ENCODE results near the gene C1orf122.

Gene C1orf122

DNA sequence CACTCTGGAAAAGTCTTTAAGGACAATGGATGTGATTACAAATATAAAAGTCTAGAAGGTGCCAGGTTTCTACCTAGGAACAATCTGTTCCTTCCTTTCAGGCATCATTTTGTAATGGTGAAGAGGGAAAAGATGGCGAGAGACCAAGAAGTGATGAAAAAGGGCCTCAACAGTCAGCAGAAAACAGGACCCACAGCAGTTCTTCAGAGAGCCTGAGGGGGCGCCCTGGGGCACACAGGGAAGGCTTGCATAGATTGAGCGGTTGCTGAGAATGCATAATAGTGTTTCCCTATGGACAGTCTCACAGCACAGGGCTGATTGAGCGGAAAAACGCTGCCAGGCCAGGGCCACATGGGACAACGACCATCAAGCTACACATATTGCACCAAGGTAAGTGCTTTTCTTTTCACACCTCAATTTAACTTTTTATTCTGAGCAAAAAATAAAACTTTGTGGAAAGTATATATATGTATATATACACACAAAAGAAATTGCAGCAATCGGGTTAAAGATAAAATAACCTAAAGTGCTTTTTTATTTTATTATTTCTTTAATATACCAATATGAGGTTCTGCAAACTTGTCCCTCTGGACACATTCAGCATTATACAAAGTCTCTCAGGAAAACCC lies 3.6 kb downstream of the C1orf122 start:
- no peaks in the 10 kb centered on the region for H3K27me3 ChIP-seq (ENCODE audit: control insufficient read depth, insufficient read depth, low read length)
- H3K4me3 ChIP-seq (ENCODE audit: low read length): no peak overlapping the region
- H3K4me1 ChIP-seq (ENCODE audit: control insufficient read depth, insufficient read depth, low read length): peaks cover 8% of the 10 kb centered on the region
- no peak overlapping the region for H3K27ac ChIP-seq (ENCODE audit: low read depth, low read length)
- no peak overlapping the region for H3K9ac ChIP-seq (ENCODE audit: low read length)
- peaks cover 12% of the 10 kb centered on the region for H3K36me3 ChIP-seq (ENCODE audit: control insufficient read depth, insufficient read depth, low read length)

- Histone ChIP-seq H3K27me3 (ENCODE audit: control insufficient read depth, insufficient read depth, low read length) (no peaks in the 10 kb centered on the region), H3K4me1 (ENCODE audit: control insufficient read depth, insufficient read depth, low read length) (peaks cover 7% of the 10 kb centered on the region), H3K9ac (ENCODE audit: low read length) (no peak overlapping the region), H3K27ac (ENCODE audit: low read depth, low read length) (no peak overlapping the region), H3K4me3 (ENCODE audit: low read length) (no peak overlapping the region), H3K36me3 (ENCODE audit: control insufficient read depth, insufficient read depth, low read length) (peaks cover 12% of the 10 kb centered on the region)
Observed at GRCh38 chr1:37813529-37814145, 6.0 kb downstream of the C1orf122 start.

- no peak overlapping the region for H3K27ac ChIP-seq (ENCODE audit: low read depth, low read length)
- H3K36me3 ChIP-seq (ENCODE audit: control insufficient read depth, insufficient read depth, low read length): peaks cover 12% of the 10 kb centered on the region
- H3K4me1 ChIP-seq (ENCODE audit: control insufficient read depth, insufficient read depth, low read length): peaks cover 4% of the 10 kb centered on the region
- no peak overlapping the region for H3K4me3 ChIP-seq (ENCODE audit: low read length)
- H3K9ac ChIP-seq (ENCODE audit: low read length): no peak overlapping the region
- H3K27me3 ChIP-seq (ENCODE audit: control insufficient read depth, insufficient read depth, low read length): no peaks in the 10 kb centered on the region
Observed at GRCh38 chr1:37814252-37814651, 6.7 kb downstream of the C1orf122 start.

GRCh38 chr1:37817481-37817880 lies 9.9 kb downstream of the C1orf122 start:
- Histone ChIP-seq H3K27me3 (ENCODE audit: control insufficient read depth, insufficient read depth, low read length) (no peaks in the 10 kb centered on the region), H3K36me3 (ENCODE audit: control insufficient read depth, insufficient read depth, low read length) (peaks cover 25% of the 10 kb centered on the region), H3K27ac (ENCODE audit: low read depth, low read length) (no peak overlapping the region), H3K4me1 (ENCODE audit: control insufficient read depth, insufficient read depth, low read length) (peaks cover 2% of the 10 kb centered on the region), H3K9ac (ENCODE audit: low read length) (no peak overlapping the region), H3K4me3 (ENCODE audit: low read length) (no peak overlapping the region)

DNA sequence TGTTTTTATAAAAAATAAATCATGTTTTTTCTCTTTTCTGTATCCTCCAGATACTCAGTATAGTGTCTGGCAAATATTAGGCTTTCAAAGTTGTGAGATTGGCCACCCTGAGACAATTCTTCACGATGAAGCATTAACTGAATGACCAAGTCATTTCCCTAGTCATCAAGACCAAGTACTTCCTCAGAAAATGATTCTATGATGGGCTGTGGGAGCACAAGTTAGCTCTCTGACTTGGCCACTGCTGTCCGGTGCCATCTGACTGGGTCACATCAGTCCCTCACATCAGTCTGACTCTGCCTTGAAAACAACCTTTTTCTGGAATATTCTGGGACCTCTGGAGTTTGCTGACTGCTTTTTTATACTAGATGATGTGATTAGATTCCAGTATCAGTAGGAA lies 13.9 kb downstream of the C1orf122 start:
- Histone ChIP-seq H3K4me1 (ENCODE audit: control insufficient read depth, insufficient read depth, low read length) (peaks cover 2% of the 10 kb centered on the region), H3K4me3 (ENCODE audit: low read length) (no peak overlapping the region), H3K27me3 (ENCODE audit: control insufficient read depth, insufficient read depth, low read length) (no peaks in the 10 kb centered on the region), H3K36me3 (ENCODE audit: control insufficient read depth, insufficient read depth, low read length) (peaks cover 25% of the 10 kb centered on the region), H3K9ac (ENCODE audit: low read length) (no peak overlapping the region), H3K27ac (ENCODE audit: low read depth, low read length) (no peak overlapping the region)

GRCh38 chr1:37822906-37823815 lies 15.6 kb downstream of the C1orf122 start:
- Histone ChIP-seq H3K4me1 (ENCODE audit: control insufficient read depth, insufficient read depth, low read length) (no peaks in the 10 kb centered on the region), H3K27ac (ENCODE audit: low read depth, low read length) (no peak overlapping the region), H3K4me3 (ENCODE audit: low read length) (no peak overlapping the region), H3K36me3 (ENCODE audit: control insufficient read depth, insufficient read depth, low read length) (peaks cover 23% of the 10 kb centered on the region), H3K9ac (ENCODE audit: low read length) (no peak overlapping the region), H3K27me3 (ENCODE audit: control insufficient read depth, insufficient read depth, low read length) (no peaks in the 10 kb centered on the region)

DNA sequence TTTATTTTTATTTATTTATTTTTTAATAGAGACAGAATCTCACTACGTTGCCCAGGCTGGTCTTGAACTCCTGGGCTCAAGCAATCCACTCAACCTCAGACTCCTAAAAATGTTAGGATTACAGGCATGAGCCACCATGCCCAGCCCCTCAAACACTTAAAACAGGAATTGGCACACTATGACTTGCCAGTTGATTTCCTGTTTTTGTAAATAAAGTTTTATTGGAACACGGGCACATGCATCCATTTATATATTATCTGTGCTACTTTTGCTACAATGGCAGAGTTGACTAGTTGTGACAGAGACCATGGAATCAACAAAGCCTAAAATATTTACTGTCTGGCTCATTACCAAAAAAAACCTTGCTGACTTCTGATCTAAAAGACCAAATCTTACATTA lies 16.4 kb downstream of the C1orf122 start:
- Histone ChIP-seq H3K27me3 (ENCODE audit: control insufficient read depth, insufficient read depth, low read length) (no peaks in the 10 kb centered on the region), H3K36me3 (ENCODE audit: control insufficient read depth, insufficient read depth, low read length) (peaks cover 23% of the 10 kb centered on the region), H3K9ac (ENCODE audit: low read length) (no peak overlapping the region), H3K27ac (ENCODE audit: low read depth, low read length) (no peak overlapping the region), H3K4me3 (ENCODE audit: low read length) (no peak overlapping the region), H3K4me1 (ENCODE audit: control insufficient read depth, insufficient read depth, low read length) (no peaks in the 10 kb centered on the region)

DNA sequence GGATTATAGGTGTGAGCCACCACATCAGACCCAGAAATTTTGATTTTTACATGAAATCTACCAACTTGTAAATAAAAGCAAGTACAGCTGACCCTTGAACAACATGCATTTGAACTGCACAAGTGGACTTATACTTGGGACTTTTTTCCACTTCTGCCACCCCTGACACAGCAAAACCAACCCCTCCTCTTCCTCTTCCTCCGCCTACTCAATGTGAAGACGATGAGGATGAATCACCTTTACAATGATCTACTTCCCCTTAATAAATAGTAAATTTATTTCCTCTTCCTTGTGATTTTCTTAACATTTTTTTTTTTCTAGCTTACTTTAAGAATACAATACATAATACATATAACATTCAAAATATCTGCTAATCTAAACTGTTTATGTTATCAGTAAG lies 17.9 kb downstream of the C1orf122 start:
- Histone ChIP-seq H3K4me1 (ENCODE audit: control insufficient read depth, insufficient read depth, low read length) (no peaks in the 10 kb centered on the region), H3K27ac (ENCODE audit: low read depth, low read length) (no peak overlapping the region), H3K27me3 (ENCODE audit: control insufficient read depth, insufficient read depth, low read length) (no peaks in the 10 kb centered on the region), H3K4me3 (ENCODE audit: low read length) (no peak overlapping the region), H3K9ac (ENCODE audit: low read length) (no peak overlapping the region), H3K36me3 (ENCODE audit: control insufficient read depth, insufficient read depth, low read length) (peaks cover 18% of the 10 kb centered on the region)

GRCh38 chr1:37828410-37829074 lies 21.0 kb downstream of the C1orf122 start:
- Histone ChIP-seq H3K4me3 (ENCODE audit: low read length) (no peak overlapping the region), H3K4me1 (ENCODE audit: control insufficient read depth, insufficient read depth, low read length) (no peaks in the 10 kb centered on the region), H3K27me3 (ENCODE audit: control insufficient read depth, insufficient read depth, low read length) (no peaks in the 10 kb centered on the region), H3K9ac (ENCODE audit: low read length) (no peak overlapping the region), H3K36me3 (ENCODE audit: control insufficient read depth, insufficient read depth, low read length) (peaks cover 15% of the 10 kb centered on the region), H3K27ac (ENCODE audit: low read depth, low read length) (no peak overlapping the region)

DNA sequence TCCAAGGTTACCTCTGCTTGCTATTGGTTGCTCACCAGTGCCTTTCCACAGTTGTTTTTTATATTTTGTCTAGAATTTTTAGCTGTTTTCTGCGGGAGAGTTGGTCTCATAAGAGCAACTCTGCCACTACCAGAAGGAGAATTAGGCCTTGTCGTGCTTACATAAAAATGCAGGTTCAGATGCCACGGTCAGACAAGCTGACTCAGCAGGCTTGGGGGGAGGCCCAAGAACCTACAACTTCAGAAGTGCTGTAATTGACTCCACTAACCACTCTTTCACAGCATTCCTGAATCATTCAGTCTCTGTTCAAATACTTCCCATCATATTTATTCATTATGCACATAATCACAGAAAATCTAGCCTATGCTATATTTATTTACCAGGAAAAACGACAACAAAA lies 23.5 kb downstream of the C1orf122 start:
- Histone ChIP-seq H3K36me3 (ENCODE audit: control insufficient read depth, insufficient read depth, low read length) (peaks cover 26% of the 10 kb centered on the region), H3K9ac (ENCODE audit: low read length) (no peak overlapping the region), H3K27me3 (ENCODE audit: control insufficient read depth, insufficient read depth, low read length) (no peaks in the 10 kb centered on the region), H3K4me1 (ENCODE audit: control insufficient read depth, insufficient read depth, low read length) (no peaks in the 10 kb centered on the region), H3K27ac (ENCODE audit: low read depth, low read length) (no peak overlapping the region), H3K4me3 (ENCODE audit: low read length) (no peak overlapping the region)

GRCh38 chr1:37831809-37832208 lies 24.2 kb downstream of the C1orf122 start:
- H3K9ac ChIP-seq (ENCODE audit: low read length): no peak overlapping the region
- H3K27me3 ChIP-seq (ENCODE audit: control insufficient read depth, insufficient read depth, low read length): no peaks in the 10 kb centered on the region
- no peak overlapping the region for H3K4me3 ChIP-seq (ENCODE audit: low read length)
- no peak overlapping the region for H3K27ac ChIP-seq (ENCODE audit: low read depth, low read length)
- peaks cover 29% of the 10 kb centered on the region for H3K36me3 ChIP-seq (ENCODE audit: control insufficient read depth, insufficient read depth, low read length)
- H3K4me1 ChIP-seq (ENCODE audit: control insufficient read depth, insufficient read depth, low read length): no peaks in the 10 kb centered on the region

DNA sequence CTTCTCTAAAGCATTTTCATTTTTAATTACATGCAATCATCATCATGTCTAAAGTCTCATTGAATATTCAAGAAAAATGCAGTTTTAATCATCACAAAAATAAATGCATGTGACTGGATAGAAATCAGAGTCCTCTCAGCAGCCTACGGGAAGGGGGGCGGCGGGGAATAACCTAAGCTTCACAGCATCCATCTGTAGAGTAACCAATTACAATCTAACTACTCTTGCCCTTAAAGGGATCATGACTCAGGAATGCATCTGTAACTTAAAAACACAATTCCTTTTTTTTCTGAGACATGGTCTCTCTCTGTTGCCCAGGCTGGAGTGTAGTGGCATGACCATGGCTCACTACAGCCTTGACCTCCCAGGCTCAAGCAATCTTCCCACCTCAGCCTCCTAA lies 29.2 kb downstream of the C1orf122 start:
- no peak overlapping the region for H3K4me3 ChIP-seq (ENCODE audit: low read length)
- H3K27ac ChIP-seq (ENCODE audit: low read depth, low read length): no peak overlapping the region
- H3K36me3 ChIP-seq (ENCODE audit: control insufficient read depth, insufficient read depth, low read length): peaks cover 39% of the 10 kb centered on the region
- no peaks in the 10 kb centered on the region for H3K4me1 ChIP-seq (ENCODE audit: control insufficient read depth, insufficient read depth, low read length)
- H3K9ac ChIP-seq (ENCODE audit: low read length): no peak overlapping the region
- H3K27me3 ChIP-seq (ENCODE audit: control insufficient read depth, insufficient read depth, low read length): no peaks in the 10 kb centered on the region

Measured in rectal smooth muscle tissue (tissue), 1 donor.